ENCODE data around the gene NYAP2.

The NYAP2 gene

DNA sequence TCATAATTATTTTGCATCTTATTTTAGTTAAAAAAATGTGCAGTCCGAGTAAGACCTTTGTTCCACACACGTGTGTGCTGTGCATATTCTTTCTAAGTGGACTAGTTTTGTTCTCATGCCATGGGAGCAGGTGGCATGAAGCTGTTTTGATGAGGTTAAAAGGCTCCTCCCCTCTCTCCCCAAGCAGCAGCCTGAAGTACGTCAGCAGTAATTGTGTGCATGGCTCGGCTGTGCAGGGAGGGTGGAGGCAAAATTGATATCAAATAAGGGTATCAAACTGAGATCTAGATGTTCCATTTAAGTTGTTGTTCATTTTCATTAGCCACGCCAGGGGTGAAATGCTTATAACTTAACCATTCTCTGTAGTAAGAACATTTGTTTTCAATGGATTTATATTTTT lies at the start of gene NYAP2:
Gene NYAP2, plus strand, starts transcription at position 207 of the 400 bp plus-strand sequence. CDS start 9,171 bp downstream, outside the sequence.
- DNase-seq (ENCODE audit: low read depth), result no peak

DNA sequence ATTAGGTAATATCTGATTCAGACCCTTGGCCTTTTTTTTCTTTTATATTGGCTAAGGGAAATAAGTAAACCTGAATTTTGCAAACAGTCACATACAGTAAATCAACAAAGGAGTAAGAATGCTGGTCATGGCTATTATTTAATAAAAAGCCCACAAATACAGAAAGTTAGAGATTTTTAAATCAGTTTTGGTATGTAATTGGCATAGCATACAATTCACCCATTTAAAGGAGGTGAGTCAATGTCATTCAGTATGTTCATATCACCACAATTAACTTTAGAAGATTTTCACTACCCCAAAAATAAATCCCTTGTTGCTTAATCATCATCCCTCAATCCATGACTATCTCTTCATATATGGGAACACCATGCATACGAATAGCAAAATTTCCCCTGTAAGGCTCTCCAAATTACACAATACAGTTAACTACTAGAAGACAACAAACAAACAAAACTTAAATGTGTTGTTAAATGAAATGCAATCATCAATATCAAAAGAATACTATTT lies 45.9 kb upstream of the NYAP2 start:
- DNase-seq (ENCODE audit: low read depth), result no peak

DNA sequence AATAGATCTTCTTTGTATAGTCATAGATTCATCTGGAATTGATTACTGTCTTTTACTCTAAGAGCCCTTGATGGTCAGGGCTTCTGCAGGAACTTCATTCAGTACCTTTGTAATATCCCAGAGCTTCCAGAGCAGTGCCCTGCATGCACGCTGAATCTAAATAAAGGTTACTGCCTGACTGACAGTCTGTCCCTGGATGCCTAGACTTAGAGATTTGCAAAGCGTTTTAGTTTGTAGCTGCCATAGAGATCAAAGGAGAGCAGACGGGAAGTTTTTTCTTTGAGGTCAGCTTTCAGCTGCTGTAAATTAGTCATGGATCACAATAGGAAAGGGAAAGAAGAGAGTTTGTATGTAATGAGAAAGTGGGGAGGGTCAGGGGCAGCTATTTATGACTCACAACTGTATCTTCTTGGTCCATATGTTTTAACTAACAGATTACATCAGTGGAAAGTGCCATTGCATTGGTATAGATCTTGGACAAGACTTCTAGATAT lies 45.2 kb upstream of the NYAP2 start:
- no peak for DNase-seq (ENCODE audit: low read depth)

DNA sequence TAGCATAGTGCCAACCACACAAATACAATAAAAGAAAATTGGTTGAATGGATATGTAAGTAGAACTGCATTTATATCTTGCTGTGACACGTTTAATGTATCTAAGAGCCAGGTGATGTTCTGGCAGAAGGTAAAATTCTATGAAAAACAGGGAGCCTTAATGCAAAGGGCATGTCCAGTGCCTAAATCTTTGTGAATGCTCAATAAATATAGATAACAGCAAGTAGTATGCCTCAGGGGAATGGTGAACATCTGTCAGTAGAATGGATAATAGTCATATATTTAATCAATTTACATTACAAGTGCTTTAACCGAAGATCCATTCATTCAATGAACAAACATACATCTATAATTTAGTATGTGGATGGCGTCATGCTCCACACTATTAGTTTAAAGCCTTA lies 43.7 kb upstream of the NYAP2 start:
- DNase-seq (ENCODE audit: low read depth), result no peak

DNA sequence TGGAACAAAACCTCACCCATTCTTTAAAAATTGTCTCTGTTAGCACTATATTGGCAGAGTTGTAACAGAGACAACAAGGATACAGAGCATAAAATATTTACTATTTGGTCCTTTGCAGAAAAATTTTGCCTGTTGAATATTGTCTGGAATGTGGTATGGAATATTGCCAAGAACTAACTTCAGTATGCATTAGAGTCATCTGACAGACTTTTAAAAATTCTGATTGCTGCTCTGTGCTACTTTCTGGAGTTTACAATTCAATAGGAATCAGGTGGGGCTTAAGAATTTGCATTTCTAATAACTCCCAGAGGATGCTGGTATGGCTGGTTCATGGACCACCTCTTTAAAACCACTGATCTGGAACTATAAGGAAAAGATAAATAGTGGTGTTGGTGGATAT lies 32.8 kb upstream of the NYAP2 start:
- DNase-seq (ENCODE audit: low read depth), result no peak

DNA sequence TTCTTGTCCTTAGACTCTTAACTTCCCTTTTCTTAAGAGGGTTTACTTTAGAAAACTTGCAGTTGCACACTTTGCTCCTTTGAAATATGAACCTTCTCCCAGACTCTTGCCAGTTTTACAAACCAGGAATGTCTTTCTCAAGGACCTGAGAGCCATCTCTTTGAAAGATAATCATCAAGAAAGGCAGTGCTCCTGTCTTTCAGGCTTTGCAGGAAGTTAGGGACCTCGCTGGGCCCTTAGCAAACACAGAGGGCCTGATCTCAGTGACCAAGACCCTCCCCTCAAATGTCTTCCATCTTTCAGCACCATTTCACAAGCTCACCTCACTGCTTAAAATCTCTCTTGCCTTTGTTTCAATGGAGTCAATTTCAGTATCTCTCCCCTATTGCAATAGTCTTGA lies 32.0 kb upstream of the NYAP2 start:
- DNase-seq (ENCODE audit: low read depth), result no peak

DNA sequence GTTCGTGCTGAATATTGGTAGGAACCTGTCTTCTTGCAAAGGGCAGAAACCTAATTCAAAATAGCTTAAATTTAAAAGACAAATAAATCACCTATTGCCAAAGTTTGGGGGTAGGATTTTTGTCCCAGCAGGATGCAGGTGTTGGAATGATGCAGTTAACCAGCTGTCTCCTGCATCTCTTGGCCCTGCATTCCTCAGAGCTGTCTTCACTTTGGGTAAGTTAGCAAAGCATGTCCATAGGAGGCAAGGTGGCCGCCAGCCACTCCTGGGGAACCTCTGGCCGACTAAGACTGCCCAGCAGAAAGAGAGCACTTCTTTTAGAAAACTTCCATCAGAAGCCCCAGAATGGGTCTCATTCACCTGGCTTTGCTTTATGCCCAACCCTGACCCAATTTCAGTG lies 20.5 kb upstream of the NYAP2 start:
- DNase-seq (ENCODE audit: low read depth), result no peak

DNA sequence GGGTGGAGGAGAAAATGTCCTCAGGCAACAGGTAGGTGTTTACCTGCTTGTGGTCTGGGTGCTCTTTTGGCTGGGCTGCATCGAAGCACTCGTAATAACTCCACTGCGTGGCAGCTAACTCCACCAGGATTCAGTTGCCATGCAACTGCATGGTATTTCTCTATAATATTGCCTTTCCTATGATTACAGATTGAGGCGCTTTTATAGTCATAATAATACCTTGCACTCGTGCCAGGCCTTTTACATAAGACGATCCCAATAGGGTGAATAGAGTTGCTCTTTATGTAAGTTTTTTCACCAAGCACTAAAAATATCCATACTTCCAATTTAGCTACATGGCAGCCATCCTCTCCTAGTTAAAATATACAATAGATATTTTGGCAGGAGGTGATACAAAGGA lies 19.7 kb upstream of the NYAP2 start:
- DNase-seq (ENCODE audit: low read depth), result no peak

DNA sequence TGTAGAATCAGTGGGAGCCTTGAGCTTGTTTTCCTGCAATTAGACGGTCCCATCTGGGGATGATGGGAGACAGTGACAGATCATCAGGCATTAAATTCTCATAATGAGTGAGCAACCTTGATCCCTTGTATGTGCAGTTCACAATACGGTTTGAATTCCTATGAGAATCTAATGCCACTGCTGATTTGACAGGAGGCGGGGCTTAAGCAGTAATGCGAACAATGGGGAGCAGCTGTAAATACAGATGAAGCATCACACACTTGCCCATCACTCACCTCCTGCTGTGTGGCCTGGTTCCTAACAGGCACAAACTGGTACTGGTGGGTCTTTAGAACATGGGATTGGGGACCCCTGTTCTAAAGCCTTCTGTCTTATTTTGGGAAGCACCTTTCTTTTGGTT lies 17.9 kb upstream of the NYAP2 start:
- DNase-seq (ENCODE audit: low read depth), result no peak

DNA sequence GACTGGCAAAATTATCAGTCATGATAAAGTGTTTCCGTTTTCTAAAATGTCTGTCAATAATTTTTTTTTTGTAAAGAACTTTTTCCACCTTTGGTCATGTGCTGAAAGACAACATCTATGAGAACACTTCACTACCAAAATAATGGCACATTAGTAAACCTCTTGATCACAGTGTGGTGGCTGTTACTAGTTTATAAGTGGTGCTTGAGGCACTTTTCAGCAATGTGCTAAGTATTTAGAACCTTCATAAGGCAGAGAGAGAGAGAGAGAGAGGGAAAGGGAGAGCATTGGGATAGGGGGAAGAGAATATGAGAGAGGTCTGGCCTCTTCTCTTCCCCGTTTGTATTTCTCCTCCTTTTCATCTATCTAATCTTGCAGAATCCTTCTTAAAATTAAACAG lies 1.1 kb upstream of the NYAP2 start:
- no peak for DNase-seq (ENCODE audit: low read depth)

DNA sequence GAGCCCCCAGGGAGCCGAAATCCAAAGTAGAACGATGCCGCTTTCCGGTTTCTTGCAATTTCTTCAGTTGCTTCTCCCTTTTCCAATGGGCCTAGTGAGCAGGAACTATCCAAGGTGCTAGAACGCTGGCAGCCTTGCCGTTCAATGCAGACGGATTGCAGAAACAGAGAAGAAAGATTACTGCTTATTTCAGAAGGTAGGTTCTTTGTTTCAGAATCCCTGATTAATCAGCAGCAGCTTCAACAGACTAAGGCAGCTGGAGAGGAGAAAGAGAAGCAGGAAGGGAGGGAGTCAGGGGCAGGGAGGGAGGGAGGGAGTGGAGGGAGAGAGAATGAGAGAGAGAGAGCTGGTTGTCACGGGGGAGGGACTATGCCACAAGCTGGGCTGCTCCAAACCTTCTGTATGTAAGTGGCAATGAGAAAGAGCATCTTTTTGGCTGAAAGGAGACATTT lies 576 bp downstream of the NYAP2 start:
- DNase-seq (ENCODE audit: low read depth), result no peak

DNA sequence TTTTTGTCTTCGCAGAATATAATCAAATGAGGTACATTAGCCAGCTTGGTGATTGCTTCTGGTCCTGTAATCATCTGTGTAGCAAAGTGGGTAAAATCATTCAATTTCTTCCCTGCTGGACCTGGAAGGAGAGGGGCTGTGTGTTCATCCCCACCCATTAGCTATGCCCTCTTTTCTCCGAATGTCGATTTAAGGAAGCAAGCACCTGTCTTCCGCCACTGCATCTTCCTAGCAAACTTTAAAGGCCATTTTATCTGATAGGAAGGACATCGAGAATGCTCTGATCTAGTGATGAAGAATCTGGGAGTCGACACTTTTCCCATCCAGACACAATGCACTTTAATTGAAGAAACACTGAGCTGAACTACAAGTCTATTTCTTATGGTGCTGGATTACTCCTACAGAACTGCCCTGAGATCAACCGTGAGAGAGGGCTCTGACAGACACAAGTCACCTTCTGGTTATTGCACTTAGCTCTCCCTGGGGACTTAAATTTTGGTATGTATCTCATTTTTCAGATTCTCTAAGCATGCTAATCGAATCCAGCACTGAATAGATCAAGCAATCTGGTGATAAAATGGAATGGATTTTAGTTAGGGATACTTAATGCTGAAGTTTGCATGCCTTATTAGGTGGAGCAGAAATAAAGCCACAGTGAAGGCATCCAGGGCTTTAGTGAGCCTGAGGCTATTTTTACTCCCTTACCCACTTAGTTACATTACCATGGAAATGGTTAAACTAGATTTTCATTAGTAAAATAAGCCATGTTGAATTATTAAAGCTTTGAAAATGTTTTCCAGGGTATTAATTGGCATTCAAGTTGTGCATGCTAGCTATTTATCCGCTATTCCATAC lies 1.3 kb downstream of the NYAP2 start:
- DNase-seq (ENCODE audit: low read depth), result no peak

DNA sequence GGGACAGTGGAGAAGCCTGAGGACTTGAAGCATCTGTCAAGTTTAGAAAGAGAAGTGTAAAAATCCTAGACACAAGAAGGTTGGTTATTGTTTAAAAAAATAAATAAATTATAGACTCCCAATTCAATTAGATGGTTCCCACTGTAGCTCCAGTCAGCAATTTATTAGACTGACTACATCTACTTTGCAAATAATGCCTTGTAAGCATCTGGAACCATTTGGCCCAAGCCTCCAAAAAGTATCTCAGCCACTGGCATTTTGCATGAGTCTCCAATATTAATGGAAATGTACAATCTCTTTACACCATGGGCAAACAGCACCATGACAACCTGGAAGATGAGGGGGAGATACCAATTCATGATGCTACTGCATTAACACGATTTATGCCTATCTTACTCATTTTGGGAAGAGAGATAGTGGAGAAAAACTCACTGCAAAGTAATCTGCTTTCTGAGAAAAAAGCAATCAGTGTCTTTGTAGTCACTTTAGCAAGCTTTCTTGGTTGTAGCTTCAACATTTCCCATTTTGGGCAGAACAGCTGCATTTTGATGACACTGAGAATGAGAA lies 2.8 kb downstream of the NYAP2 start:
- no peak for DNase-seq (ENCODE audit: low read depth)

DNA sequence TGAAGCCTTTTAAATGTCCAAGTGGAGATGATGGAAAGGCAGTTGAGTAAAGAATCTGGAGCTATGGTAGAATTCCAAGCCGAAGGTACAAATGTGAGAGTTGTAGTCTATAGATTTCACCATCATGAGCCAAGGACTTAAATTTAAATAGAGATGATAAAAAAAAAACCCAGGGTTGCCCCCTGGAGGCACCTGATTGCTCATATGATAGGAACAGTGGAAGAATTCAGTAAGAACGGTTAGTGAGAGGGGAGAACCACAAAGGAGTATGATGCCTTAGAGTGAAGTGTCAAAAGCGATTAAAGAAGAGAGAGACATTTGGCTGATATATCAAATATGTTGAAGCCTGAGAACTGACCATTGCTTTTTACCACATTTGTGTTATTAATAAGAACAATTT lies 11.9 kb downstream of the NYAP2 start:
- DNase-seq (ENCODE audit: low read depth), result no peak

DNA sequence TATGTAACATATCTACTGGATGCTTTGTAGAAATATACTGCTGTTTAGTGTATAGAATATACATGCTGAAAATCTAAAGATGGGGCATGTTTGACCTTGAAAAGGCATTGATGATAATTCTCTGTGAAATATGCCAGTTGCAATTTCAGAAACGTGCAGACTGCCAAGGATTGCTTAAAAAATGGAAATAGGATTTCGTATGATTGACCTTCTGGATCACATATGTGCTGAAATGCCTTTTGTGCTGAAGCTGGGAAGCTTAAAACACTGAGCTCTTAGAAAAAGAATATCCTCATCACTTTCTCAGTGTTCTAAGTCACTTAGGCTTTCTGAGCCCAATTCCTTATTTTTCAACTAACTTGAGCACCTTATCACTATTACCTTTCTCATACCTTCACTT lies 14.3 kb downstream of the NYAP2 start:
- no peak for DNase-seq (ENCODE audit: low read depth)

DNA sequence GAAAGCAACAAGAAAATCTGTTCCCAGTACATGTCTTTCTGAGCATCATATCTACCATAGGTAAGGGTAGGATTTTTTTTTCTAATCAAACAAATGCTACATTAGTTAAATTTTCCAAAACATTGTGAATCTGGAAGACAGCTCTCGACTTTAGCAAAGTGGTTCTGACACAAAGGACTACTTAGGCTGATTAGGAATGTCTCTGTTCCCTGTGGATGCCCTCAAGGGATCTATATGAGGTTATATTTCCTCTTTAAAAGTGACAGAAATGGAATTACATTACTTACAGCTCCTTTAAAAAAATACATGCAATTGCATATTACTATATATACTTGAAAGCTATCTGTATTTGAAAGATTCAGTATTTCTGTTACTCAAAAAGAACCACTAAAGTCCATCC lies 15.4 kb downstream of the NYAP2 start:
- DNase-seq (ENCODE audit: low read depth), result no peak

DNA sequence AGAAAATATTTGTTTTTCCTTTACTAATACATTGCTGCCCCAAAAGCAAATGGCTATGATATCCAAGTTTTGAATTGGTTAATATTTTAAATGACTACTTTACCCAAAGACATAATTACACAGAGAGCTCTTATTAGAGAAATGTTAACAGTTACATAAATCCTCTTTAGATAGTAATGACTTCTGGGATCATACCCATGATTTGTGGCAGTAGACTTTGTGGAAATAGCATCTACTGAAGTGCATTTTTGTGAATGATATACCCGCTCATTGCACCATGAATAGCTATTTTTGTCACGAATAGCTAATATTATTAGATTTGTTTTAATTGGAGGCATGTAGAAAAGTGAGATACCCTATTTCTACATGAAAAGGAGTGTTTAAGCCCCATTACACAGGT lies 15.8 kb downstream of the NYAP2 start:
- no peak for DNase-seq (ENCODE audit: low read depth)

DNA sequence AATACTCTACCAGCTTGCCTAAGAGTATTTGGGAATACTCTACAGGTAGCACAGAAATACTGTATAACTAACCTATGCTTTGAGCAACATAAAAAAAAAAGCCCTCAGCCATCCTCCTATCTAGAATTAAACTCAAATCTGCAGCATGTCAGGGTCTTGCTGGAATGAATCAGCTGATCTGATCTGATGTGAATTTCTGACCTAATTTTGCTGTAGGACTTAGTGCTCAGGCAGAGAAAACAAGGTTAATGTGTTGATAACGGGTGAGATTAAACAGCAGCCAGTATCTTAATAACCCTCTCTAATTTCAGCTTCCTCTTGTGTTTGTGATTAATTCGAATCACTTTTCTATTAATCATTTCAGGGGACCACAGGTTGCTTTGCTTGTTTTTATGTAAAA lies 16.3 kb downstream of the NYAP2 start:
- no peak for DNase-seq (ENCODE audit: low read depth)

DNA sequence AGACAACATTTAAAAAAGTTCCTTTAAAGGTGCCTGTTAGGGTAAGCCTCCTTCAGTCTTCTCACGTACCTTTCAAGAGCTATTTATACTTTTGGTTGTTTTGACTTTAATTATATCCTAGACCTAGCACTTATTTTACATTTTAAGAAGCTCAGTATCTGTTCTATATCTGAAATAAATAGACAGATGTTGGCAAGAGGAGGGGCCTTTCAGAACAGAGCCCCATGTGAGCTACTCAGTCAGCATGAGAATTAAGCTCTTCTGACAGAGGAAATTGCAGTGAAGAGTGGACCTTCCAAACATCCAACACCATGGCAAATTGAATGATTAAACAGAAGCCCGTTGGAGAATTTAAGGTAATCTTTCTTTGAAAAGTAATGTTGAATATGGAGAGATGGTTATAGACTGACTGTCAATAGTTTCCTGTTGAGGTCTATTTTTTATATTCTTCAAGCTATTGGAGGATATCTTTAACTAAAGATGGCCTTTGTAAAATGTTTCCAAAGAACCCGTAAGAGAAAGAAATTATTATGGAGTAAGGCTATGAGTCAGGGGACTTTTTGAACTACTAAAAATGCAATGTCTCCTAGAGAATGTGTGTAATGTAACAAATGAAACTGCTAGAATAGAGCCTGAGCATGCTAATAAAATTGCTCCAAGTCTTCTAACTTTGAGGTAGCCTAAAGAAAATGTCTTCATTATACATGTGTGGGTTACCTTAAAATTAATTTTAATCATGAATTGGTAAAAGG lies 17.3 kb downstream of the NYAP2 start:
- DNase-seq (ENCODE audit: low read depth), result no peak

DNA sequence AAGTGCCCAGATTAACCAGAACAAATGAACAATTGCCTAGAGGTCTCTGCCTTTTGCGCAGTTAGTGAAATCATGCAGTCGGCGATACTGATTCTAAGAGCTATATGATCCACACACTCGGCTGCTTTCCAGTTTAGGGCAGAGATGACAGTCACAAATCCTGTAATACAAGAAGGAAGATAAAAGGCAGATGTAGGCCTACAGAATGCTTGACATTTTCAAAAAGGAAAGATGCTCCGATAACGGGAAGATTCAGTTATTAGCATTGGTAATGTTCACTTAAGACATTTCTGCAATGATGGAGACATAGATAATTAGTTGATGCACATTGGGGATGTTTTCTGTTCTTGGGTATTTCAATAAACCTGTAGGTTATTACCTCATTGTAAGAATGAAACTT lies 19.5 kb downstream of the NYAP2 start:
- no peak for DNase-seq (ENCODE audit: low read depth)

DNA sequence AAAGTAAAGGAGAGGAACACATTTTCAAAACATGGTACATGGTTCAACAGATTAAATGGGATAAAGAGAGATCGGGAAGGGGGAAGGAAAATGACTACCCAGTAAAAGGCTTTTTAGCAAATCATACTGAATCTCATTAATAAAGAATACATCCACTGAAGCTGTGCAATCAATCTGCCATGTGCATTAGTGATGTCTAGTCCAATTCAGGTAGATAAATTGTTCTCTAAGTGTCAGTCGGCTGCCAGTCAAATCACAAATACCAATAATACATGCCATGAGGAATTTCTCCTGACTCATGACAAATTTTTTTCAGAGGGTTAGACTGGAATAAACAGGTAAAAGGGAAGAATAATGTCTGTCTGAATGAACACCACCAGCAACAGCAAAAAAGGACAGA lies 22.6 kb downstream of the NYAP2 start:
- DNase-seq (ENCODE audit: low read depth), result no peak

DNA sequence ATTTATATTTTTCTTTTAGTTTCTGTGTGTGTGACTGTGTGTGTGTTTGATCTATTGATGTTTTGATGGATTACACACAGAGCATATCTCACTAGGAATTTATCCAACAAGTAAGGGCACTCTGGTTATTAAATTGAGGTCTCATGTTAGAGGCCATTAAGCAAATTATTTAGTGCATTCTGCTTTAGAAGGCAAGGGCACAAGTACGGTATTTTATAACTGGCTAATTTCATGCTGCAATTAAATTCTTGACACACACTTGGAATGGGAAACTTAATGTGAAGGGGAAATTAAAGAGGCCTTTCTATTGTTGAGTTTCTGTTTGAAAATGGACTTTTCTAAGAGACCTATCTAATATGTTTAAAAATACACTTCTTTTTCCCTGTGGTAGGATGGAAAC lies 25.8 kb downstream of the NYAP2 start:
- no peak for DNase-seq (ENCODE audit: low read depth)

DNA sequence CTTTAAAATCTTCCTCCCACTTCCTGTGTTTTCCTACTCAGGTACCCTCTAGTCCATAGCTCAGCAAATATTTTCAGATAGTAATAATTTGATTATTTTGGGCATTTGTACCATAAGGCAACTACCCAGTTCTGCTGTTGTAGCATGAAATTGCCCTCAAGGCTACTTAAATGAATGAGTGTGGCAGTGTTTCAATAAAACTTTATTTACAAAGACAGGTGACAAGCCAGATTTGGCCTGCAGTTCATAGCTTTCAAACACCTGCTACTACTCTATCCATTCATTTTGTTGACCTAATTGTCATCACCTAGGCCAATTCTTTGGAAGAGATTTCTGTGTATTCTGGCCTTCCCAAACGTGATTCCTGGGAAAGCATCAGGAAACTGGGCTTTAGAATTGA lies 28.9 kb downstream of the NYAP2 start:
- DNase-seq (ENCODE audit: low read depth), result no peak

All from activated T-cell treated with anti-CD3 and anti-CD28 coated beads for 24 hours (primary cell).